PC-9 (cell line): ENCODE results near the gene SLC47A1. TPM values are rescaled to one million over a fixed set of nuclear protein-coding genes. Genes with fewer than 3 reads are reported as not detected.

Experiments
- BruUV-seq: library from RNA; stranded (reverse); fragments of 400-500 nt; replicated peaks from 2 replicates; lab custom pipeline; 2021; lab: Mats Ljungman, UMichigan
- CTCF ChIA-PET: fragments of 300-600 bp; sonication (Branson Sonifier 250); formaldehyde crosslinking; loops from one replicate; lab custom pipeline; 2022; ENCODE audit warnings: antibody characterized with exemption; lab: Charles Lee
- POLR2A ChIA-PET: fragments of 300-600 bp; sonication (Branson Sonifier 250); formaldehyde crosslinking; loops from one replicate; lab custom pipeline; 2022; ENCODE audit warnings: antibody characterized with exemption; ENCODE audit not compliant: unreplicated experiment; lab: Charles Lee
- DNase-seq, 2 experiments: peaks; one replicate each; pipeline versions ENCODE4 v3.0.0 to v3.0.0-alpha.2; 2015 to 2022; ENCODE audit warnings: mixed read lengths in 1 of 2
- H2AFZ ChIP-seq: fragments of 200-600 bp; sonication (generic); 2 replicates; pipeline ENCODE4 v1.8.1; 2017; ENCODE audit warnings: antibody characterized with exemption
- H3F3A ChIP-seq: fragments of 200-600 bp; sonication (generic); 2 replicates; pipeline ENCODE4 v1.8.1; 2017; ENCODE audit warnings: antibody characterized with exemption, mild to moderate bottlenecking, low read depth; ENCODE audit not compliant: insufficient read depth
- H3K27ac ChIP-seq: fragments of 200-600 bp; sonication (generic); 2 replicates; pipeline ENCODE4 v1.6.1; 2016; ENCODE audit warnings: mixed run types
- H3K27me3 ChIP-seq: fragments of 200-600 bp; sonication (generic); 2 replicates; pipeline ENCODE4 v1.6.1; 2016; ENCODE audit warnings: low read depth, mixed run types; ENCODE audit not compliant: insufficient read depth
- H3K36me3 ChIP-seq: fragments of 200-600 bp; sonication (generic); 2 replicates; pipeline ENCODE4 v1.6.1; 2016; ENCODE audit warnings: low read depth, mixed run types
- H3K4me1 ChIP-seq: fragments of 200-600 bp; sonication (generic); replicated peaks from 2 replicates; pipeline ENCODE4 v1.6.1; 2016; ENCODE audit warnings: mixed run types; ENCODE audit not compliant: insufficient read depth
- H3K4me2 ChIP-seq: fragments of 200-600 bp; sonication (generic); 2 replicates; pipeline ENCODE4 v1.6.1; 2017; ENCODE audit warnings: mixed run types
- H3K4me3 ChIP-seq: fragments of 200-600 bp; sonication (generic); 2 replicates; pipeline ENCODE4 v1.6.1; 2016; ENCODE audit warnings: mixed run types
- H3K79me2 ChIP-seq: fragments of 200-600 bp; sonication (generic); 2 replicates; pipeline ENCODE4 v1.6.1; 2017; ENCODE audit warnings: low read depth, mixed run types
- H3K9me2 ChIP-seq: fragments of 200-600 bp; sonication (generic); 2 replicates; pipeline ENCODE4 v1.8.1; 2017; ENCODE audit warnings: mild to moderate bottlenecking; ENCODE audit not compliant: insufficient read depth
- H3K9me3 ChIP-seq: fragments of 200-600 bp; sonication (generic); 2 replicates; pipeline ENCODE4 v1.8.1; 2016; ENCODE audit warnings: low read depth; ENCODE audit not compliant: insufficient read depth
- H4K20me1 ChIP-seq: fragments of 200-600 bp; sonication (generic); 2 replicates; pipeline ENCODE4 v1.8.1; 2017; ENCODE audit not compliant: insufficient read depth
- CTCF ChIP-seq: fragments of 200-600 bp; sonication (generic); conservative IDR thresholded peaks from 2 replicates; pipeline ENCODE4 v1.6.1; 2017; ENCODE audit warnings: mixed run types, antibody characterized with exemption, mild to moderate bottlenecking, moderate library complexity
- EZH2 ChIP-seq: fragments of 200-600 bp; sonication (generic); IDR thresholded peaks from 2 replicates; pipeline ENCODE4 v1.8.0; 2017; ENCODE audit warnings: antibody characterized with exemption, low read depth
- intact Hi-C: fragments of 100-400 bp; cut with micrococcal nuclease; formaldehyde crosslinking; loops from one replicate; pipeline ENCODE4 v1.10.0; 2022; ENCODE audit not compliant: unreplicated experiment
- total RNA-seq: library from RNA; stranded (reverse); gene quantifications from 2 replicates; pipeline ENCODE4 v1.2.3, GENCODE V29; 2021

The SLC47A1 gene
- total RNA-seq, 1 experiment from 2014 or later = 1.3 TPM

DNA sequence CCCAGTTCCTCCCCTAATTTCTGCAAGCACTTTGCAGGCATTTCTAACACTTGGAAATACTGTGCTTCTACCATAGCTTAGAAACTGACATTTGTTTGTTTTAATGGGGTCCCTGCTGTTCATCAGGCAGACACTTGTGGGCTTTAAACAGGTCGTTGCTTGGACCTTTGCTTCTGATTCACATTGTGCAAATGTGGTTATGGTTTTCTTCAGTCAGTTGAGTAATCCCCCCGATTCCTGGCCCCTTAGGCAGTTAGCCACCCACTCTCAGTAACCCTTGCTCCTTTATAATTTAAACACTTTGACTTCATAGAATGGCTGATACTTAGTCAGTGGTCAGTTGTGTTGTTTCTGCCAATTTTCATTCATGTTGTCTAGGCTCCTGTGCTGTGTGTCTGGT, 39.4 kb downstream of the SLC47A1 start:
- BruUV-seq = no TSS peak
- intact Hi-C loops = no loop called here

GRCh38 chr17:19574956-19575355, 41.3 kb downstream of the SLC47A1 start:
- no peak overlapping the region for H3K27ac ChIP-seq
- POLR2A ChIA-PET = no interaction called here
- TF ChIP-seq CTCF (no peak), EZH2 (no peak)
- no peaks in the 10 kb centered on the region for H3K79me2 ChIP-seq
- intact Hi-C loops = no loop called here
- H3K9me3 ChIP-seq = no peaks in the 10 kb centered on the region
- no peak overlapping the region for H3K4me3 ChIP-seq
- BruUV-seq = no TSS peak
- no peaks in the 10 kb centered on the region for H3K9me2 ChIP-seq
- no peak overlapping the region for H3K4me2 ChIP-seq
- CTCF ChIA-PET = interaction anchor here (0.6 kb wide), 1 partner anchor 74 kb away, joined by 6 read pairs; no protein-coding TSS in a partner anchor
- no peaks in the 10 kb centered on the region for H3F3A ChIP-seq
- H4K20me1 ChIP-seq = no peaks in the 10 kb centered on the region
- no peaks in the 10 kb centered on the region for H3K27me3 ChIP-seq
- no peaks in the 10 kb centered on the region for H3K4me1 ChIP-seq
- H2AFZ ChIP-seq = no peak overlapping the region
- DNase-seq = no peak
- H3K36me3 ChIP-seq = no peaks in the 10 kb centered on the region

More for the DNA sequence above, 39.4 kb downstream of the SLC47A1 start:
- Histone ChIP-seq H3K9me3 (no peaks in the 10 kb centered on the region), H2AFZ (no peak overlapping the region), H3K4me1 (no peaks in the 10 kb centered on the region), H3F3A (no peaks in the 10 kb centered on the region), H3K27ac (no peak overlapping the region), H3K79me2 (no peaks in the 10 kb centered on the region), H3K9me2 (no peaks in the 10 kb centered on the region), H3K4me2 (no peak overlapping the region), H3K36me3 (no peaks in the 10 kb centered on the region), H3K27me3 (no peaks in the 10 kb centered on the region), H4K20me1 (no peaks in the 10 kb centered on the region), H3K4me3 (no peak overlapping the region)
- ChIA-PET POLR2A (no interaction called here), CTCF (no interaction called here)
- DNase-seq = no peak
- TF ChIP-seq CTCF (no peak), EZH2 (no peak)

DNA sequence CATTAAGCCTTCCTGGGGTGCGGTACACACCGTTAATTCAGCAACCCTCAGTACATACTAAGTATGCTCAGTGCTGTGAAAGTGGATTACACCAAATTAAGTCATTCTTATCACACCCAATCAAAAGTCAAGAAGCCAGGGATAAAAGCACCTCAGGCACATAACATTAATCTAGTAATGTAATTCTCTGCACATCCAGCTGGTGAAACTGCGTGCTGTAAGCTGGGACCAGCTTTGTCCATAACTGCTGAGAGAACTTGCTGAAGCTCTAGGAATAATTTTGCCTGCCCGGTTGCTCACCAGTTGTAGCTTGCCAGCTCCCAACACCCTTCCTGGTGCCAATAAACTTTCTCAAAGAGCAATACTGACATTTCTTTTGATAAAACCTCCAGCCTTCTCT, 44.9 kb downstream of the SLC47A1 start:
- H3K79me2 ChIP-seq = no peaks in the 10 kb centered on the region
- no peaks in the 10 kb centered on the region for H3F3A ChIP-seq
- H3K27ac ChIP-seq = no peak overlapping the region
- no peak for TF ChIP-seq CTCF
- TF ChIP-seq EZH2 = no peak
- no peak overlapping the region for H3K4me2 ChIP-seq
- intact Hi-C loops = no loop called here
- no peaks in the 10 kb centered on the region; the same call in 1 of the 2 replicates for H4K20me1 ChIP-seq
- no peaks in the 10 kb centered on the region for H3K27me3 ChIP-seq
- H3K4me3 ChIP-seq = no peak overlapping the region
- ChIA-PET POLR2A (no interaction called here), CTCF (no interaction called here)
- no peak for DNase-seq
- no peaks in the 10 kb centered on the region for H3K4me1 ChIP-seq
- no peaks in the 10 kb centered on the region for H3K9me3 ChIP-seq
- no TSS peak for BruUV-seq
- no peaks in the 10 kb centered on the region for H3K9me2 ChIP-seq
- no peaks in the 10 kb centered on the region for H3K36me3 ChIP-seq
- no peak overlapping the region for H2AFZ ChIP-seq
